ENCODE measurements around the gene SEC24B. TPM values are rescaled to one million over a fixed set of nuclear protein-coding genes. Genes with fewer than 3 reads are reported as not detected.
"Not testable (repeated sequence)": the region's sequence is repeated elsewhere in the genome, so short reads cannot be mapped to it uniquely, and the experiment has no call there.

Gene SEC24B
- total and polyA plus RNA-seq, 8 donors: 4.9 to 16.5 (median 12.4) TPM

GRCh38 chr4:109441862-109442458 is 8.3 kb downstream of the SEC24B start:
- ATAC-seq: peak in 1 of 4 donors; percentile 13
- 83 to 87% methylated on average over 2 of the region's 2 CpGs for WGBS, 2 donors
- FAIRE-seq: no peak

GRCh38 chr4:109444182-109444844 is 10.7 kb downstream of the SEC24B start:
- DNase-seq (no peak), FAIRE-seq (no peak), ATAC-seq (no peak)
- Histone ChIP-seq H3K4me1 (peaks cover 16 to 37% (median 19%) of the 10 kb centered on the region in 3 donors), H3K4me3 (no peak overlapping the region), H3K27me3 (no peaks in the 10 kb centered on the region), H3K36me3 (peaks cover 0 to 9% (median 0%) of the 10 kb centered on the region in 3 donors), H3K9me3 (no peaks in the 10 kb centered on the region), H3K27ac (no peak overlapping the region)
- intact Hi-C loops (cut with DNase I): no loop called here
- 77 to 86% methylated on average over 2 of the region's 2 CpGs for WGBS, 2 donors
- no peak for TF ChIP-seq CTCF (IDR thresholded peaks at IDR 0.05)

More at GRCh38 chr4:109441862-109442458, 8.3 kb downstream of the SEC24B start:
- Histone ChIP-seq H3K4me1 (peaks cover 16 to 41% (median 19%) of the 10 kb centered on the region in 3 donors), H3K27me3 (no peaks in the 10 kb centered on the region), H3K9me3 (no peaks in the 10 kb centered on the region), H3K4me3 (no peak overlapping the region), H3K27ac (no peak overlapping the region), H3K36me3 (peaks cover 0 to 9% (median 0%) of the 10 kb centered on the region in 3 donors)
- TF ChIP-seq CTCF (IDR thresholded peaks at IDR 0.05): no peak
- intact Hi-C loops (cut with DNase I): no loop called here
- no peak for DNase-seq

- H3K4me3 ChIP-seq: no peak overlapping the region
- DNase-seq (no peak), FAIRE-seq (no peak), ATAC-seq (no peak)
- no peak overlapping the region for H3K27ac ChIP-seq
- H3K9me3 ChIP-seq: no peaks in the 10 kb centered on the region
- no peak for TF ChIP-seq CTCF (IDR thresholded peaks at IDR 0.05)
- peaks cover 0 to 9% (median 0%) of the 10 kb centered on the region in 3 donors for H3K36me3 ChIP-seq
- H3K4me1 ChIP-seq: peaks cover 11 to 17% (median 13%) of the 10 kb centered on the region in 3 donors
- intact Hi-C loops (cut with DNase I): no loop called here
- H3K27me3 ChIP-seq: no peaks in the 10 kb centered on the region
Measured at GRCh38 chr4:109447278-109447677, 13.7 kb downstream of the SEC24B start.

DNA sequence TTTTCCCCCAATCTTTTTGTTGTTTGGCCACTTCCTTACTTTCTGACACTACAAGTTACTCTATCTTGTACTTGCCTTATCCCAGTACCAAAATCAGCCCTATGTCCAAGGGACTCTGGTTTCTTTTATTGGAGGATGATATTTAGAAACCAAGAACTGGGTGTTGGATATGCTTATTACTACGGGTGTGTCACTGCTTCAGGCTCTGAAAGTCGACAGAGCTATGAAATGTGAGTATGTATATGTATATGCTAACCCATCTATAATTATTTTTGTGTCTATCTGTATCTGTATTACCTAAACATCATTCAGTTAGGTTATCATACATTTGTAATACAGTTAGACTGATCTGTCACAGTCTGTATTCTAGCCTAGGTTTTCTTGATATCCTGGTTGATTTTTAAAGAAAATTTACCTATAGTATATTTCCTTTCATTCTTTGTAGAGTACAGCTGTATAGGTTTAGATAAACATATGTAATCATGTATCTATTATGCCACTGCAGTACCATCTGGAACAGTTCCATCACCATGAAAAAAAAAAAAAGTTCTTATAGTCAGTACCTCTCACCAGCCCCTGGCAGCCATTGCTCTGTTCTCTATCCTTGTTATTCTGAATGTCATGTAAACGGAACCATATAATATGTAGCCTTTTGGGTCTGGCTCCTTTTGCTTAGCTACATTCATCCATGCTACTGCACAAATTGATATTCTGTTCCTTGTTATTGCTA is 18.1 kb downstream of the SEC24B start:
- H3K9me3 ChIP-seq: no peaks in the 10 kb centered on the region
- no peak for TF ChIP-seq CTCF (IDR thresholded peaks at IDR 0.05)
- H3K36me3 ChIP-seq: no peaks in the 10 kb centered on the region
- H3K27me3 ChIP-seq: no peaks in the 10 kb centered on the region
- 96 to 98% methylated on average over 3 of the region's 3 CpGs for WGBS, 2 donors
- ATAC-seq (no peak), DNase-seq (no peak), FAIRE-seq (no peak)
- H3K4me1 ChIP-seq: no peaks in the 10 kb centered on the region
- intact Hi-C loops (cut with DNase I): no loop called here
- no peak overlapping the region for H3K4me3 ChIP-seq
- no peak overlapping the region for H3K27ac ChIP-seq

DNA sequence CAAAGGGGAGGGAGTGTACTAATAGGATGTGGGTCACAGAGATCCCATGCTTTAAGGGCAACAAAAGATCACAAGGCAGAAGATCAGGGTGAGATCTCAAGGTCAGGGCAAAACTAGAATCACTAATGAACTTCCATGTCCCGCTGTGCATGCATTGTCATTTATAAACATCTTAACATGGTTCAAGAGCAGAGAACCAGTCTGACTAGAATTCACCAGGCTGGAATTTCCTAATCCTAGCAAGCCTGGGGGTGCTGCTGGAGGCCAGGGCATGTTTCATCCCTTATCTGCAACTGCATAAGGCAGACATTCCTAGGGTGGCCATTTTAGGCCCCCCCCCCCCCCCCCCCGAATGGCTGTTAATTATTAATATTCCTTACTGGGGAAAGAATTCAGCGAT is 19.5 kb downstream of the SEC24B start:
- H3K36me3 ChIP-seq; H3K9me3 ChIP-seq; H3K27ac ChIP-seq; ATAC-seq; H3K4me1 ChIP-seq; H3K27me3 ChIP-seq; DNase-seq; intact Hi-C loops (cut with DNase I); H3K4me3 ChIP-seq; FAIRE-seq: not testable (repeated sequence)
- 95 to 98% methylated on average over 3 of the region's 3 CpGs for WGBS, 2 donors
